ENCODE data around the gene TRIM27.
"Not testable (repeated sequence)": the region's sequence is repeated elsewhere in the genome, so short reads cannot be mapped to it uniquely, and the experiment has no call there.

Gene TRIM27, protein sequence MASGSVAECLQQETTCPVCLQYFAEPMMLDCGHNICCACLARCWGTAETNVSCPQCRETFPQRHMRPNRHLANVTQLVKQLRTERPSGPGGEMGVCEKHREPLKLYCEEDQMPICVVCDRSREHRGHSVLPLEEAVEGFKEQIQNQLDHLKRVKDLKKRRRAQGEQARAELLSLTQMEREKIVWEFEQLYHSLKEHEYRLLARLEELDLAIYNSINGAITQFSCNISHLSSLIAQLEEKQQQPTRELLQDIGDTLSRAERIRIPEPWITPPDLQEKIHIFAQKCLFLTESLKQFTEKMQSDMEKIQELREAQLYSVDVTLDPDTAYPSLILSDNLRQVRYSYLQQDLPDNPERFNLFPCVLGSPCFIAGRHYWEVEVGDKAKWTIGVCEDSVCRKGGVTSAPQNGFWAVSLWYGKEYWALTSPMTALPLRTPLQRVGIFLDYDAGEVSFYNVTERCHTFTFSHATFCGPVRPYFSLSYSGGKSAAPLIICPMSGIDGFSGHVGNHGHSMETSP

DNA sequence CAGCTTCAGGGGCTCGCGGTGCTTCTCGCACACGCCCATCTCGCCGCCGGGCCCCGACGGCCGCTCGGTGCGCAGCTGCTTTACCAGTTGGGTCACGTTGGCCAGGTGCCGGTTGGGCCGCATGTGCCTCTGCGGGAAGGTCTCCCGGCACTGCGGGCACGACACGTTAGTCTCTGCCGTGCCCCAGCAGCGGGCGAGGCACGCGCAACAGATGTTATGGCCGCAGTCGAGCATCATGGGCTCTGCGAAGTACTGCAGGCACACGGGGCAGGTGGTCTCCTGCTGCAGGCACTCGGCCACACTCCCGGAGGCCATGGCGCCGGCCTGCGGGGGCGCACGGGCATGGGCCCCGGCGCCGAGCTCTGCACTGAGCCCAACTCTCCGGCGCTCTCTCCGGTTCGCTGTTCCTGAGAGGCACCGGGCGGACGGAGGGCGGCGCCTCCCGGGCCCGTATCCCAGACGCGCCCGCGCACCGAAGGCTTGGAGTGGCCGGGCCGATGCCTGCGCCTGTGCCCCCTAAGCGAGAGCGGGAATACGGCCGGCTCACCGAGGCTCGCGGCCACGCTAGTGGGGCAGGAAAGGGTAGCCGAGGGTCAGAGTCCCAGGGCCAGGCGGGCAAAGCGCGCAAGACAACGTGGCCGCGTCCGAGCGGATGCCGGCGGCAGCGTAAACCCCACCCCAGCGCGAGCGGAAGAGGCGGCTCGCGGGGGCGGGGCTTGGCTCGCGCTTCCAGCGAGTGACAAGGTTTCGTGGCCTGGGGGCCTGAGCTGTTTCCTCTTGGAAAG, at the start of gene TRIM27:
TRIM27 (minus strand) TSS at position 668 of the 785 bp plus-strand sequence; CDS start at position 315, 353 bp downstream.
- DNase-seq (ENCODE audit: low spot score): peak; percentile 74

DNA sequence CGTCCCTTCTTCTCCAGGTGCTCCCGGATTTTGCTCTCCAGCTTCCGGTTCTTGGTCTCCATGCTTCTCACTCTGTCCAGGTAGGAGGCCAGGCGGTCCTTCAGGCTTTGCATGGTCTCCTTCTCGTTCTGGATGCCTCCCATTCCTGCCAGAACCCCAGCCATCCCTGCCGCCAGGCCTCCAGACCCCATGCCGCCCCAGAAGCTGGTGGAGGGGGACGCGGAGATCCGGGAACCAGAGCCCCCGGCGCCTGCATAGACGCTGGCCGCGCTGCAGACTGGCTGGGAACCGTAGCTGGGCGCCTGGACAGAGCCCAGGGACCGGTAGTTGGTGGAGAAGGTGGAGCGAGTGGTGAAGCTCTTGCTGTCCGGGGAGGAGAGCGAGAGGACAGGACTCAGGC, 46.3 kb upstream of the TRIM27 start:
- not testable (repeated sequence) for DNase-seq (ENCODE audit: low spot score)

DNA sequence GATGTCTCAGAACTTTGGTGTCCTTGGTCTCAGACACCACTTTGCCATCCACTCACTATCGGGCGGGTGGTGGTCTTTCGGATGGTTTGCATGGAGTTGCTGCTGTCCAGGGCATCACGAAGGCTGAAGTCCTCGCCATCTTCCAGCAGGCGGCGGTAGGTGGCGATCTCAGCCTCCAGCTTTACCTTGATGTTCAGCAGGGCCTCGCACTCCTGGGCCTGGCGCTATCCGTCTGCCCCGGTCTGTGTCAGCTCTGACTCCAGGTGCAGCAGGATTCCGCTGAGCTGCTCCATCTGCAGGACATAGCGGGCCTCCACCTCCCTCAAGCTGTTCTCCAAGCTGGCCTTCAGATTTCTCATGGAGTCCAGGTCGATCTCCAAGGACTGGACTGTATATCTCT, 45.3 kb upstream of the TRIM27 start:
- no peak for DNase-seq (ENCODE audit: low spot score)

DNA sequence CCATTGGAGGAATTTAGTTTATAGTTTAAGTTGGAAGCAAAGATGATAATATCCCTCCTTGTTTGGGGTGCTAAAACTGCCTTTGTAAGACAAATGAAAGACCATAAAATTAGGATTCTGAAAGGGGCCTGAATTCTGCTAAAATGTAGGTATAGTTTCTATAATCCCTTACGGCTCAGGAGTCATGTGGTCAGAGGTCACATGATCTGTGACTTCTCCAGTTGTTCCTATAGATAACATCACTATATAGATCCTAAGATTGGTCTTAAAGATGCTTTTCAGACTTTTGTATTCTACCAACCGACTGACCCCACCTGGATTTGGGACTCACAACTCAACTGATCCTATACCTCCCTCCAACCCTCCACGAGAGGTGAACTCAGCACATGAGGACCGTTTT, 44.7 kb upstream of the TRIM27 start:
- no peak for DNase-seq (ENCODE audit: low spot score)

DNA sequence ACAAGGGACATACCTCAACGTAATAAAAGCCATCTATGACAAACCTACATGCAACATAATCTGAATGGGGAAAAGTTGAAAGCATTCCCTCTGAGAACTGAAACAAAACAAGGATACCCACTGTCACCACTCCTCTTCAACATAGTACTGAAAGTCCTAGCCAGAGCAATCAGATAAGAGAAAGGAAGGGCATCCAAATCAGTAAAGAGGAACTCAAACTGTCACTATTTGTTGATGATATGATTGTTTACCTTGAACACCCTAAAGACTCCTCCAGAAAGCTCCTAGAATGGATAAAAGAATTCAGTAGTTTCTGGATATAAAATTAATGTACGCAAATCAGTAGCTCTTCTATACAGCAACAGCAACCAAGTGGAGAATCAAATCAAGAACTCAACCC, 41.9 kb upstream of the TRIM27 start:
- DNase-seq (ENCODE audit: low spot score): no peak

DNA sequence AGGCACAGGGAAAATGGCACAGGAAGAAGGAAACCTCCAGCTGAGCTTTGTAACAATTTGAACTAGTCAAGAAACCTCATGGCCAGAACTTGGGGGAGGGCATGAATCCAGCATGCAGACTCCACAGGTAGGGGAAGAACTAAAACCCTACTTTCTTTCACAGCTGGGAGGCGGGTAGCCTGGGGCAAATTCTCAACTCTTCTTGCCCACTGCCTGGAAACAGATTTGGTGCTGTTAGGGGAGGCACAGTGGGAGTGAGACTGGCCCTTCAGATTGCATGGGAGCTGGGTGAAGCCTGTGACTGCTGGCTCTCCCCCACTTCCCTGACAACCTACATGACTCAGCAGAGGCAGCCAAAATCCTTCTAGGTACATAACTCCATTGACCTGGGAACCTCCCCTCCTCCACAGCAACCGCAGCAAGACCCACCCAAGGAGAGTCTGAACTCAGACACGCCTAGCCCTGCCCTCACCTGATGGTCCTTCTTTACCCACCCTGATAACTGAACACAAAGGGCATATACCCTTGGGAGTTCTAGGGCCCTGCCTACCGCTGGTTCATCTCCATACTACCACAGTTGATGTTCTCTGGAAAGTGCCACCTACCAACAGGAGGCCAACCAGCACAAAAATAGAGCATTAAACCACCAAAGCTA, 37.2 kb upstream of the TRIM27 start:
- DNase-seq (ENCODE audit: low spot score): no peak

DNA sequence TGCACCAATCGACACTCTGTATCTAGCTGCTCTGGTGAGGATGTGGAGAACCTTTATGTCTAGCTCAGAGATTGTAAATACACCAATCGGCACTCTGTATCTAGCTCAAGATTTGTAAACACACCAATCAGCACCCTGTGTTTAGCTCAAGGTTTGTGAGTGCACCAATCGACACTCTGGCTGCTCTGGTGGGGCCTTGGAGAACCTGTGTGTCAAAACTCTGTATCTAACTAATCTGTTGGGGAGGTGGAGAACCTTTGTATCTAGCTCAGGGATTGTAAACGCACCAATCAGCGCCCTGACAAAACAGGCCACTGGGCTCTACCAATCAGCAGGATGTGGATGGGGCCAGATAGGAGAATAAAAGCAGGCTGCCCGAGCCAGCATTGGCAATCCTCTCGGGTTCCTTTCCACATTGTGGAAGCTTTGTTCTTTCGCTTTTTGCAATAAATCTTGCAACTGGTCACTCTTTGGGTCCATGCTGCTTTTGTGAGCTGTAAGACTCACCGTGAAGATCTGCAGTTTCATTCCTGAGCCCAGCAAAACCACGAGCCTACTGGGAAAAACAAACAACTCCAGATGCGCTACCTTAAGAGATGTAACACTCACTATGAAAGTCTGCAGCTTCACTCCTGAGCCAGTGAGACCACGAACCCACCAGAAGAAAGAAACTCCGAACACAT, 34.9 kb upstream of the TRIM27 start:
- not testable (repeated sequence) for DNase-seq (ENCODE audit: low spot score)

DNA sequence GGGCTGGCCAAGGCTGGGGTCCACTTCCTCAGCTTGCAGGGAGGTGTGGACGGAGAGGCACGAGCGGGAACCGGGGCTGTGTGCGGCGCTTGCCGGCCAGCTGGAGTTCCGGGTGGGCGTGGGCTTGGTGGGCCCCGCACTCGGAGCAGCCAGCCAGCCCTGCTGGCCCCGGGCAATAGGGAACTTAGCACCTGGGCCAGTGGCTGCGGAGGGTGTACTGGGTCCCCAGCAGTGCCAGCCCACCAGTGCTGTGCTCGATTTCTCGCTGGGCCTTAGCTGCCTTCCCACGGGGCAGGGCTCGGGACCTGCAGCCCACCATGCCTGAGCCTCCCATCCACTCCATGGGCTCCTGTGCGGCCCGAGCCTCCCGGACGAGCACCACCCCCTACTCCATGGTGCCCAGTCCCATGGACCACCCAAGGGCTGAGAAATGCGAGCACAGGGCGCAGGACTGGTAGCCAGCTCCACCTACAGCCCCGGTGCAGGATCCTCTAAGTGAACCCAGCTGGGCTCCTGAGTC, 34.1 kb upstream of the TRIM27 start:
- not testable (repeated sequence) for DNase-seq (ENCODE audit: low spot score)

DNA sequence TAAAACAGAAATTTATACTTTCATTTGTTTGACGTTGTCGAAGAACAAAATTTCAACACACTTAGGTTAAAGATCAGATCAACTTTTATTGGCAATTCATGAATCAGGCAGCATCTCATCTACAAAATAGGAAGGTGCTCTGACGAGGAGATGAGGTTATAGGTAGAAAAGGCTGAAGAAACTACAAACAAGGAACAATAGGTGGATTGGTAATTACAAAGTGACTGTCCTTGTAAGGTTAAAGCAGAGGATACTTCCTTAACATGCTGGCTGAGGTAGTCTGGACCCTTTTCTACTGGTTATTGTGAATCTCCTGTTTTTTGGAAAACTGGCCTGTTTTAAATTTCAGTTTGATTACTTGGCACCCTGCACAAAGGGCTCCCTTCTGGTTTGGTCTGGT, 32.5 kb upstream of the TRIM27 start:
- no peak for DNase-seq (ENCODE audit: low spot score)

DNA sequence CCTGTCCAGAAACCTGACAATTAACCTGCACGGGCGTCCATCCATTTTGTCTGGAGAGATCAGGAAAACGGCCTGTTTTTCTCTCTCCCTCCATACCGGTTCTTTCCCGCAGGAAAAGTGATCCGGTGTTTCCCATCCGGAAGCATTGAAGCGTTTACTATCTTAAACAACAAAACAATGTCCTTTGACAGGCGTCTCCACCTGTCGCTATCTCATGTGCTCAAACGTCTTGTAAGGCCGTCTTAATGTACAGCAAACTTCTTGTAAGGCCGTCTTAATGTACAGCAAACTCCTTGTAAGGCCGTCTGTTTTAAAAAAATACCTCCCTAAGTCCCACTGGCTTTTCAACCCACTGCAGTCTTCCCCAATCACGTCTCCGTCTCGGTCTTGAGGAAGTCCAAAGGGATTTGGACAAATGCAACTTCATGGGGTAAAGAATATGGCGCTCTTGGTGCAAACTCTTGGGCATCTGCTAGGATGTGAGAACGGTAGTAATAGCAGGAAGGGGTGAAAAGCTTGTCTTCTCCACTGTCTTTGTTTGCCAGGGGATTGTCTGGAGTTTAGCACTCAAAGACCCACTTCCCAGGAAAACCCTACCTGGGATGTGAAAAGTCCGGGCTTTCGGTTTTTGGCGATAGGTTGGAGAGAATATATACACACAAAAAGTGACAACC, 29.9 kb upstream of the TRIM27 start:
- no peak for DNase-seq (ENCODE audit: low spot score)

DNA sequence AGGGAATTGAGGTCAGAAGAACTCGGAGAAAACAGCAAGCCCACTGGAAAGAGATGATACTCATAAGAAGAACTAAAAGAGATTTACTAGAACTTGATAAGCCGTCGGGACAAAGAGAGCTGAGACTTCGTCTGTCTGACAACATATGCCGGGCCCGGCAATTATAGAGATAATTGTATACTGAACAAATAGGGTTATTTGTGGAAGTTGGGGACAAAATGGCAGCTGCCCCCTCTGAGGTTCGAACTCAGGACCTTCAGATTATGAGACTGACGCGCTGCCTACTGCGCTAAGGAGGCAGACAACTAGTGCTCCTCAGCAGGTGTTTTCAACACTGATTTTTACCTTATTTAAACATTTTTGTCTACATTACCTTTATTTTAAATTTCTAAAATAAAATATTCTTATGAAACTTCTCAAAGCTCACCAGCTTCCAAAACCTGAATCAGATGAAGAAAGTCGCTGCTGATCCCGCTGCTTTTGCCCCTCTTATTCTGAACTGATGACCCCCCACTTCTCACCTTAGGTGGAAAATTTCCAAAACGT, 29.3 kb upstream of the TRIM27 start:
- peak; percentile 58 for DNase-seq (ENCODE audit: low spot score)

DNA sequence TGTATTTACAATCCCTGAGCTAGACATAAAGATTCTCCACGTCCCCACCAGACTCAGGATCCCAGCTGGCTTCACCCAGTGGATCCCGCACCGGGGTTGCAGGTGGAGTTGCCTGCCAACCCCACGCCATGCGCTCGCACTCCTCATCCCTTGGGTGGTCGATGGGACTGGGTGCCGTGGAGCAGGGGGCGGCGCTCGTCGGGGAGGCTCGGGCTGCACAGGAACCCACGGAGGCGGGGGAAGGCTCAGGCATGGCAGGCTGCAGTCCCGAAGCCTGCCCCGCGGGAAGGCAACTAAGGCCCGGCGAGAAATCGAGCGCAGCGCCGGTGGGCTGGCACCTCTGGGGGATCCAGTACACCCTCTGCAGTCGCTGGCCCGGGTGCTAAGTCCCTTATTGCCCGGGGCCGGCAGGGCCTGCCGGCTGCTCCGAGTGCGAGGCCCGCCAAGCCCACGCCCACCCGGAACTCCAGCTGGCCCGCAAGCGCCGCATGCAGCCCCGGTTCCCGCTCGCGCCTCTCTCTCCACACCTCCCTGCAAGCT, 25.9 kb upstream of the TRIM27 start:
- not testable (repeated sequence) for DNase-seq (ENCODE audit: low spot score)

DNA sequence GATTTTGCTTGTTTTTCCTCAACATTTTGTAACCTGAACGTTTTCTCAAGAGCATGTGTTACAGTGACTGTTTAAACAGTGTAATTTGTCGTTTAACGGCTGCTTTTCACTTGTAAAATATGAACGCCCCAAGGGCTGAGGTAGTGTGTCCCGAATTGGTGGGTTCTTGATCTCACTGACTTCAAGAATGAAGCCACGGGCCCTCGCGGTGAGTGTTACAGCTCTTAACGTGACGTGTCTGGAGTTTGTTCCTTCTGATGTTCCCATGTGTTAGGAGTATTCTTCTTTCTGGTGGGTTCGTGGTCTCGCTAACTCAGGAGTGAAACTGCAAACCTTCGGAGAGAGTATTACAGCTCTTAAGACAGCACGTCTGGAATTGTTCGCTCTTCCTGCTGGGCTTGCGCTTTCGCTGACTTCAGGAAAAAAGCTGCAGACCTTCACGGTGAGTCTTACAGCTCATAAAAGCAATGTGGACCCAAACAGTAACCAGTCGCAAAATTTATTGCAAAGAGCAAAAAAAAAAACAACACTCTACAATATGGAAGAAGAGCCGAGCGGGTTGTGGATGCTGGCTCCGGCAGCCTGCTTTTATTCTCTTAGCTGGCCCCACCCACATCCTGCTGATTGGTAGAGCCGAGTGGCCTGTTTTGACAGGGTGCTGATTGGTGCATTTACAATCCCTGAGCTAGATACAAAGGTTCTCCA, 25.1 kb upstream of the TRIM27 start:
- no peak for DNase-seq (ENCODE audit: low spot score)

DNA sequence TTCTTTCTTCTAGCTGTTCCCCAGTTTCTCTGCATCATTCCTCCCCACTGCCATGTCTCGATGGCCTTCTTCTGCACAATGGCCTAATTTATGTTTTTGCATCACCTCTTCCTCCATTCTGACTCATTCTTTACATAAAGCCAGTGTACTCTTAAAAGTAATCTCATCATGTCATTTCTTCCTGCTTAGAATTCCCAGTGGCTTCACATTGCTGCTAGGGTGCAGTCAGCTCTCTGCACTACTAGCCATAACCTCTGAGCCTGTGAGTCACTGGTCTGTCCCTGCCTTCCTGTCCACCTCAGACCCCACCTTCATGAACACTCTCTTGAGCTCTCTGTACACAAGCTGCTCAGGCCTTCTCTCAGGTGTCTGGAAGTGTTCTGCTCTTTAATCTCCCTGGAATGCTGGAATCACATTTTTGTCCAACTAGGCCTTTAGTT, 24.1 kb upstream of the TRIM27 start:
- DNase-seq (ENCODE audit: low spot score): no peak

DNA sequence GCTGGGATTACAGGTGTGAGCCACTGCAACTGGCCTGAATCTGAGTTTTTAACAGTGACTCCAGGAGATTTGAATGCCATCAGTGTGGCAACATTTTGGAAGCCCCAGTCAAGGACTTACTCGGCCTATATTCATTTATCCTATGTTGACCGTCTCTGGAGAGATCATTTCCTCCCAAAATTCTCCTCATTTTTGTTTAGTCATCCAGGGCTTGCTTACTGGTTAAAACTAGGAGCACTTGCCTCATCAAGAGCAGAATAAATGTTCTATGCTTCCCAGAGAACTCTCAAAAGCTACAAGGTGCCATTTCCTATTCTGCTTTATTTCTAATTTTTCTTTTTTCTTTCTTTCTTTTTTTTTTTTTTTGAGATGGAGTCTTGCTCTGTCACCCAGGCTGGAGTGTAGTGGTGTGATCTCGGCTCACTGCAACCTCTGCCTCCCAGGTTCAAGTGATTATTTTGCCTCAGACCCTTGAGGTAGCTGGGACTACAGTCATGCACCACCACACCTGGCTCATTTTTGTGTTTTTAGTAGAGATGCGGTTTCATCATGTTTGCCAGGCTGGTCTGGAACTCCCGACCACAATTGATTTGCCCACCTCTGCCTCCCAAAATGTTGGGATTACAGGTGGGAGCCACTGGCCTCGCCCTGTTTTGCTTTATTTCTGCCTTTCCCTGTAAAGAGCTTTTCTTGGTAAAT, 23.4 kb upstream of the TRIM27 start:
- DNase-seq (ENCODE audit: low spot score): no peak

DNA sequence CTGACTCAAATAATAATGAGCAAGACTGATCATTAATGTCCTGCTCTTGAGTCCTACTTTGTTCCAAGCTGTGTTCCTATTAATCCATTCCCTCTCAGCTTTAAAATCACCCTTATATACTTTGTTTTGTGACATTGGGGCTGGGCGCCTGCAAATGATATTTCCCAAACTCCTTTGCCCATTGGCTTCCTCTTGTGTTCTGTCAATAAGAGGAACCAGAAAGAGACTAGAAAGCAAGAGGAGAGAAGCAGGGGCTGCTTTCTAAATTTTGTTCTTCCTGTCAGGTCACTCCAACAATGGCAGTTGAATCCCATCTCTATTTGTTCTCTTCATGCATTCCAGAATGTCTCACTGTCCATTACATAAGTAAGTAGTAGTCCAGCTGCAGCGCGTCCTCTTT, 21.6 kb upstream of the TRIM27 start:
- no peak for DNase-seq (ENCODE audit: low spot score)

DNA sequence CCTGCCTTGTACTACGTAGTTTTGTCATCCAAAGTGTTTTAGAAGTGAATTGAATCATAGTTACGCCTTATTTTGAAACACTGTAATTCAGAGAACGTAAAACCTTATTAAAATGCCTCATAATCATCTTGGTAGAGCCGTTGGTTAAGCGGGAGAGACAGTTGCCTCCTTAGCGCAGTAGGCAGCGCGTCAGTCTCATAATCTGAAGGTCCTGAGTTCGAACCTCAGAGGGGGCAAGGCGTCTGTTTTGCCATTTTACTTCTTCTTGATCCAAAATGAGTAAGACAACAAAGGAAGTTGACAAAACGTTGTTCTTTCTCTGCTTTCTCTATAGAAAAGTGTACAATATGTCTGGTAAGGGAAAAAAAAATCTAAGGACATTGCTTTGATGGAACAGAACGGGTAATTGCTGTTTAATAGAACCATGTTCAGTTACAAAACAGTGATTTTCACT, 20.7 kb upstream of the TRIM27 start:
- DNase-seq (ENCODE audit: low spot score): peak; percentile 80

DNA sequence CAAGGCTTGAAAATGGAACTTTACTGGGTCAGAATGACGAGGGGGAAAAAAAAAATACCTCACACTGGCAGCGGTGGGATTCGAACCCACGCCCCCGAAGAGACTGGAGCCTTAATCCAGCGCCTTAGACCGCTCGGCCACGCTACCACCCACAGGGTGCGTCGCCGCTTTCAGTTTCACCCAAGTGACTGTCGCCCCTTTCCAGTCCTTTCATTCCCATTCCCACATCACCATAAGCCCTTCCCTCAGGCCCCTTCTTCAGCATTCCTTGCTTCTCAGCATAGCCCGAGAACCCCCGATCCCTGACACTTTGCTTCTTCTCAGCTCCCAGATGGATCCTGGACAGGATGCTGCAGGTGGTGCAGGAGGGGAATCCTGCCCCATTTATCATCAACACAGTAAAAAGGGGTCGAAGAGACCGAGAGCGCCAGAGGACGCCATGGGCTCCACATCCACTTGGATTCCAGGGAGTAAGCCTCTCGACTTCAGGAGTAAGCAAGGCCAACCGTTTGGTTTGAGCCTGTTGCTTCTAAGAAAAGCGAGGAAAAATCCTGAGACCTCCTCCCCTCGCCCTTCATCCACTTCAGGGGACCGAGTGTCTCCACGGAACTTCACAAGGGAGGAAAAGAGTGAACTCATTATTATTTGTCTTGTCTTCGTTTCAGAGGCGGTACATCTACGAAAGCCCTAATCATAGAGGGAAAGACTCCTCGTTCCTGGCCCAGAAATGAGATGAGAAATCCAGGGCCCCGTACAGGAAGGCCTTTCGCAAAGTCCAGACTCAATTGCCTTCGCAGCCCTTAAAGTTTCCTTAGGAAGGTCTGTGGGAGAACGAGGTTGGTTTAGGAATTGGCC, 20.0 kb upstream of the TRIM27 start:
- DNase-seq (ENCODE audit: low spot score): peak; percentile 56

Measured in CD4-positive, alpha-beta T cell treated with Interleukin-2 at 100 ng/mL for 4 hours (primary cell).